GM19468 (cell line): ENCODE results near the gene TEKTIP1.

Experiments
- ATAC-seq: cut with Tn5 transposase; IDR thresholded peaks from one replicate; pipeline ENCODE4 v1.9.1; 2021; ENCODE audit warnings: mild to moderate bottlenecking, moderate library complexity, moderate number of reproducible peaks; ENCODE audit not compliant: unreplicated experiment; ENCODE audit errors: extremely low read depth

The TEKTIP1 gene

DNA sequence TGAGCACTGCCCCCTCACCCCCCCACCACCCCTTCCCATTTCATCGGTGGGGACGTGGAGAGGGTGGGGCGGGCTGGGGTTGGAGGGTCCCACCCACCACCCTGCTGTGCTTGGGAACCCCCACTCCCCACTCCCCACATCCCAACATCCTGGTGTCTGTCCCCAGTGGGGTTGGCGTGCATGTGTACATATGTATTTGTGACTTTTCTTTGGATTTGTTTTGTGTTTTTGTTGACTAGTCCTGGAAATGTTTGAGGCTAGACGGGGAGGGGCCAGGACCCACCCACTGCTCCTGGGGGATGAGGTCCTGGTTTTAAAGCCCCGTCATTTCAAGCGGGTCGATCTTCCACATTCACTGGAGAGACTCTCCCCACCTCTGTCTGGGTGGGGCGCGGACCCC, 3.0 kb upstream of the TEKTIP1 start:
- no peak for ATAC-seq

DNA sequence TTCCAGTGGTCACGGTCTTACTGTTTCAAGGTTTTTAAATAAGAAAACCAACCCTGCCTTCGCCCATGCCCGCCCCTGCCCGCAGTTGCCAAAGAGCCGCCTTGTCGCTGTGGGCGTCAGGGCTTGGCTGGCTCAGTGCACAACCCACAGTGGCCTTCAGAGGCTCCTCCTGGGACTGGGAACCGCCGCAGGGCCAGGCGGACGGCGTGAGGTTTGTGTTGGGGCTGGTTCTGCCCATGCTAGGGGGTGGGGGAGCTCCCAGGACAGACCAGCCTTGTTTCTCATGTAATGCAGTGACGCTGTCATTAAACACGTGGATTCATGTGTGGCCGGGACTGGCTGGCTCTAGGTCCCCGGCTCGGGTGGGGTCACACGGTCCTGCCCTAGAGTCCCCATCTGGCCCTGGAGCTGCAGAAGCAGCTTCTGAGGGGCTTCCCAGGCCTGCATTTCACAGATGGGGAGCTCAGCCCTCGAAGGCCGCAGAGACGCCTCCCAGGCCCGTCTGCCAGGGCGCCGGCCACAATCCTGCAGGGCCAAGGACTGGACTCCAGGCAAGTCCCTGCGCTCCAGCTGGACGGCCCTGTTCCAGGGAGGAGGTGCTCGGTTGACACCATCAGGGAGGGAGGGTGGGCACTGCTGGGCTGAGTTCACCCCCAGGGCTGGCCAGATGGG, 2.4 kb upstream of the TEKTIP1 start:
- ATAC-seq, result no peak

DNA sequence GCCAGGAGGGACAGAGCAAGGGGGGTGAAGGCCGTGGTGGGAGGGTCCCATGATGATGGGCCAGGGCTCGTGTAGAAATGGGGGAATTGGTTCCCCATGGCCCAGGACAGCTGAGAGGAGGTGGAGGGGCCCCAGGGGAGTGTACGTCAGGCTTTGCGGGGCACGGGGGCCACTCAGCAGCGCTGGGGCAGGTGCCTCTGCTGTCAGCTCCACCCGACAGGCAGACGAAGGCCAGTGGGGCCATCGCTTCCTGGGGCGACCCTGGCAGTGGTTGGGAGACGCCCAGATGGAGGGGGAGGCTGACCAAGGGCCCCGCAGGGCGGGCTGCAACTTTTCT, 1.9 kb upstream of the TEKTIP1 start:
- ATAC-seq, result no peak

DNA sequence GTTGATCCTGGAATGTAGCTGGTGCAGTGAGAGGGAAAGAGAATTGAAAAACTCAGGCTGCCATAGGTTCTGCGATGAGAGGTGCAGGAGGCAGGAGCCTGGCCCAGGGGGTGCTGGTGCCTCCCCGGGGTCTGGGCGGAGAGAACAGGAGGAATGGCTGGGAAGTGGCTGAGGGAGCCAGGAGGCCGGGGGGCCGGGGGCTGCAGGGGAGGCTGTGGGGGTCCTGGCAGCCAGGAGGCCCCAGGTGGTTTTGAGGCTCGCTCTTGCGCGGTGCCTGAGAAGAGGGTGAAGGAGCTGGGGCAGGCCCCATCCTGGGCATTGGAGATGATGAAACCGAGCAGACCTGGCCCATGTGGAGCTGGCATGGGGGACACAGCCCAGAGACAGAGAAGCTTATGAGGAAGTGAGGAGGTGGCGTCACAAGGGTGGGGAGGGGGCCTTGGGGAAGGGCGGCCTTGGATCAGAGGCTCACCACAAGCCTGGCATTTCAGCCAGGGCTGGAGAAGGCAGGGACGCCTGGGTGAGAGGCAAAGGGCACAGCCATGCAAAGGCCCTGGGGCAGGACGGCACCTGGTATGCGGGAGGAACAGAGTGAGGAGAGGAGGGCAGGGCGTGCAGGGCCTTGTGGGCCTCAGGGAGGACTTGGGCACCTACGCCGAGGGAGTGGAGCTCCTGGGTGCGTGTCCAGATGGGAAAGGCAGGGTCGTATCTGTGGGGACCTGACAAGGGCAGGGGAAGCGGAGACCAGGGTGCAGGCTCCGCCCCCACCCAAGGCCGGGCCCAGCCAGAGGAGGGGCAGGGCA, 1.3 kb upstream of the TEKTIP1 start:
- no peak for ATAC-seq

DNA sequence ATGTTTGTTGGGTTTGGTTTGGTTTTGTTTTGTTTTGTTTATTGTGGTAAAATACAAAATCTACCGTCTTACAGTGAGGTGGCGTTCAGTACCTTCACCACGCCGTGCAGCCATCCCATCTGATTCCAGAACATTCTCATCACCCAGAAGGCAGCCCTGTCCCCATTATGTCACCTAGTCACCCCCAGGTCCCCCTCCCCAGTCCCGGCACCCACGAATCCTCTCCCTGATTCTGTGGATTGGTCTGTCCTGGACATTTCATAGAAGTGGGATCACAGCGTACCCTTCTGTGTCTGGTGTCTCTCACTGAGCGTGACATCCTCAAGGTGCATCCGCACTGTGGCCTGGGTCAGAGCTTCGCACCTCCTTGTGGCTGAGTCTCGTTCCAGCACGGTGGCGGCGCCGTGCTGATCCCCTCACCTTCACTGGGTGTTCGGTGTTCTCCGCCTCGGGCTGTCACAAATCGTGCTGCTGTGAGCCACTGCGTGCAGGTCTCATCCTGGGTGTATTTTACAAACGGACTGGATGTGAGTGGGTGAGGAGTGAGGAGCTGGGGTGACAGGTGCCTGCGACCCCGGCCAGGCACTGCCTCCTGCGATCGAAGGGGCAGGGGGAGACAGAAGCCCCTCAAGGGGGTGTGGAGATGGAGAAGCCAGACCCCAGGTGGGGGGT, 580 bp upstream of the TEKTIP1 start:
- ATAC-seq, result no peak

DNA sequence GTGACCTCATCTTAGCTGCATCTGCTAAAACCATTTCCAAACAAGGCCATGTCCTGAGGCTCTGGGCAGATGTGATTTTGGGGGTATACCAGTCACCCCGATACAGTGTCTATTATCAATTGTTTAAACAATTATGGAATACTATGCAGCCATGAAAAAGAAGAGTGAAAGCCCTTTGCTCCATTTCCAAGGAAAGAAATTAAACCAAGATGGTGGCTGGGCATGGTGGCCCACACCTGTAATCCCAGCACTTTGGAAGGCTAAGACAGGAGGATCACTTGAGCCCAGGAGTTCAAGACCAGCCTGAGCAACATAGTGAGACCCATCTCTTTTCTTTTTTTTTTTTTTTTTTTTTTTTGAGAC, 763 bp downstream of the TEKTIP1 start:
- no peak for ATAC-seq

DNA sequence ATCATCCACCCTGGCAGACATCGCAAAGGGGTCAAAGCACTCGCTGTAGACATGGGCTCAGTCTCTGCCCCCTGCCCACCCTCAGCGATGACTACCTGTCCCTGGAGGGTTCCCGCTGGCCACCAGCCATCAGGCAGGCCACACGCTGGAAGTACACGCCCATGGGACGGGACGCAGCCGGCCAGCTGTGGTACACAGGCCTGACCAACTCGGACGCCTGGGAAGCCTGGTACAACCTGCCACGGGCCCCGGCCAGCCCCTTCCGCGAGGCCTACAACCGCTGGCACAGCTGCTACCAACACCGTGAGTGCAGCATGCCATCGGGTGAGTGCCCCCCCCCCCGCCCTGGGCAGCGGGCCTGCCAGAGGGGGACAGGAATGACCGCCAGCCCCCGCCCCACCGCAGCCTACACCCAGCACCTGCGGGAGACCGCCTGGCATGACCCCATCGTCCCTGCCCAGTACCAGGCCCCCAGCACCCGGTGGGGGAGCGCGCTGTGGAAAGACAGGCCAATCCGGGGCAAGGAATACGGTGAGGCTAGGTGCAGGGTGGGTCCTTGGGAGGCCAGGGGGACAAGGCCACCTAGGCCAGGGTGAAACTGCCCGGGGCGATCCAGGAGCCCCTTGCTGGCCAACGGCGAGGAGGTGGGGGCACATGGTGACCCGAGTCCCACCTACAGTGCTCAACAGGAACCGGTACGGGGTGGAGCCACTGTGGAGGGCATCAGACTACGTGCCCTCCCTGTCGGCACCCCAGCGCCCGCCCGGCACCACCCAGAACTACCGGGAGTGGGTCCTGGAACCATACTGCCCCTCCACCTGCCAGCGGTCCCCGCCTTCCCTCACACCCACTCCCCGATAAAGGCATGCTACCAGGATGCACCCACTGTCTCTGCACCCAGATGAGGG, 4.4 kb downstream of the TEKTIP1 start:
- ATAC-seq, result no peak

DNA sequence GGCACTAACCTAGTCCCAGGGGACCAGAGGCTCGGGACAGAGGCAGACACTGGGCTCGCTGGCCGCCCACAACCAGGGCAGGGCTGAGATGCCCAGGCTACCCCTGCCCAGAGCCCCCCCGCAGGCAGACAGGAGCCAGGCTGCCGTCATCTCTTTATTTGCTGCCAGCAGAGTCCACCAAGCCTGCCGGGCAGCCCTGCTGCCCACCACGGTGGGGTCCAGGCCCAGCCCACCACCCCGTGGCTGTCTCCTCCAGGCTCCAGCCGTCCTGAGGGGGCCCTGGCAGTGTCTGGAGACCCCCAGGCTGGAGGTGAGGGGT, 5.0 kb downstream of the TEKTIP1 start:
- ATAC-seq, result no peak

DNA sequence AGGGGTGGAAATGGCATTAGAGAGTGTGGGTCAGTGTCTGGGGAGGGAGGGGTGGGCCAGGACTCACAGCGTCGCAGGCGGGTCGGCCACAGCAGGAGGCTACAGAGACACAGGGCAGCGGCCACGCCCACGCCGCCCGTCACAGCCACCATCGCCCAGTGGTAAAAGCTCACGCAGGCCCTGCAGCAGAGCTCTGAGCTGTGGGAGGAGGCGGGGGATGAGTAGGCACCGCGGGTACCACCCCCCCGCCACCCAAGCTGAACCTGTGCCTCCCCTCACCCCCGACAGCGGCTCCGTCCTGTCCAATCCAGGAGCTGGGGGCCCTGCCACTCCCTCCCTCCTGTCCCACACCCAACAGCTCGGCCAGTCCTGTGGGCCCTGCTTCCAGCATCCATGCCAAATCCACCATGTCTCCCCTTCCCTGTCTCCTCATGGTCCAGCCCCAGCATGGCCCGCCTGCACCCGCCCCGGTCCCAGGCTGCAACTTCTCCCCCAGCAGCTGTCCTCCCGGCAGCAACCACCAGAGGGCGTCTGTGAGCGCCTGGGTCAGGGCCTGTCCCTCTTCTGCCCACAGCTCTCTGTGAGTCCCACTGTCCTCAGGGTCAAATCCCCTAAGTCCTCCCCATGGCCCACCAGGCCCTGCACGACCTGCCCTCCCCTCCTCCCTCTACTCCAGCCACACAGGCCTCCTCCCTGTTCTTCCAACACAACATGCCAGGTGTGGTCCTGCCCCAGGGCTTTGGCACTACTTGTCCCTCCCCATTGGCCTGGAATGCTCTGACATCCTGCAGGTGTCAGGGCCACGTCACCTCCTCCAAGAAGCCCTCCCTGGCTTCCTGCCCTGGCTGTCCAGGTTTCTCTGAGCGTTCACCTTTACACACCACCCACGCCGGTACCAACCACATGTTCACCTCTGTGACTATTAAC, 6.0 kb downstream of the TEKTIP1 start:
- ATAC-seq, result no peak

DNA sequence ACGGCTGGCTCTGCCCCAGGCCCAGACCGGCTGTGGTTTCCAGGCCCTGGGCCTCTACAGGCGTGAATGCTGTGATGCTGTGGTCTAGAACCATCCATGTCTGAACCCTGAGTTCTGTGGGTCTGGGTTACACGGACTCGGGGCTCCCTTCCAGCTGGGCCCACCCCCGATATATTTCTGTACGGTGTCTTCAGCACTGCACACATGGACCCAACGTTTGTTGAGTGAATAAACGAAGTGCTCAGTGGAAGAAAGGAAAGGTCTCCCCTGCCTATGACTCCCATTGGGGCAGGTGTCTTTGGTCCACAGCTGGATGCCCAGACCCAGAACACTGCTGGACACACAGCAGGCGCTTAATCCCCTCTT, 6.7 kb downstream of the TEKTIP1 start:
- ATAC-seq, result no peak

DNA sequence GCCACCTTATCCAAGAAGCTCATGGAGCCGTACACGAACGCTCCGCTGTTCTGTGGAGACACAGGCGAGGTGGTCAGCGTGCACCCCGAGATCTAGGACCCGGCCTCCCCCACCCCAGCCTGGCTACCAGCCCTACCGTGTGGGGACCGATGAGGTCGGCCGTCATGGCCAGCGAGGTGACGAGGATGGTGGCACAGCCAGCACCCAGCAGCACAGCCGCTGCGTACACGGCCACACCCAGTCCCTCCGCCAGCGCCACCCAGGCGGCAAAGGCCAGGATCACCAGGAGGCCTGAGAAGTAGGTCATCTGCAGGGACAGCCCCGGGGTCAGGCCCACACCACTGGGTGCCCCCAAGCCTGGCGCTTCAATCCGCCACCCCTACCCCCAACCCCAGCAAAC, 7.1 kb downstream of the TEKTIP1 start:
- ATAC-seq, result no peak

DNA sequence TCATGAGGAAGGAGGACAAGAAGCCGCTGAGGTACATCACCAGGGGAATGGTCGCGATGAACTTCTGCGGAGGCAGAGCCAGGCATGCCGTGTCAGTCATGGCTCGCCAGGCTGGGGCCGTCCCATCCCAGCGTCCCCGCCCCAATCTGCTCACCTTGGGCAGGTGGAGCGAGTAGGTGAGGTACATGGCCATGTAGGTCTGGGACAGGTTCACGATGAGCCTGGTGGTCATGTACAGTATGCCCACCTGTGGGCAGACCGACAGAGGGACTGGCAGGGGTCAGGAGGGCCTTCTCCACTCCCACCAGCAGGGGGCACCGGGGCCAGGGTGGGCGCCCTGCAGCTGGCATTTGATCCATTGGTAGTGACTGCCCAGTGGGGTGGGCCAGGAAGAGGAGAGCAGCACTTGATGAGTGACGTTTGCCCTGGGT, 8.3 kb downstream of the TEKTIP1 start:
- no peak for ATAC-seq

DNA sequence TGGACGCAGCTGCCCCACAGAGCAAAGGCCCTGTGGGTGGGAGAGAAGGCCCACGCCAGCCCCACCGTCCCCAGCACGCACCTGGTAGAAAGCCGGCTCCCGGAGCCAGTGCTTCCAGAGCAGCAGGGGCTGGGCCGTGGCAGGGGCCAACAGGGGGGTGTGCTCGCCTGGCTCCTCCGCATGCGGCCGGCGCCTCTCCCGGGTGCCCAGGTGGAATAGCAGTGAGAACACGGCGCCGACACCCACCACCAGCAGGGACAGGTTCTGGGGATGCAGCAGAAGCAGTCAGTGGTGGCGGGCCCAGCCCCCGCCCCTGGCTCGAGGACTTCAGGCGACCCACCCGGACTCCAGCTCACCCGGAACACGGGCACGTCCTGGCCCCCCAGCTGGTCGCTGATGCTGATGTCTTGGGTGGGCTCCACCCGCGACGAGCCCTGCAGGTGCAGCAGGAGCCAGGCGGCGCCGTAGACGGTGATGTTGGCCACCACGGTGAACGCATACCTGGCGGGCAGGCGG, 8.9 kb downstream of the TEKTIP1 start:
- ATAC-seq, result no peak

DNA sequence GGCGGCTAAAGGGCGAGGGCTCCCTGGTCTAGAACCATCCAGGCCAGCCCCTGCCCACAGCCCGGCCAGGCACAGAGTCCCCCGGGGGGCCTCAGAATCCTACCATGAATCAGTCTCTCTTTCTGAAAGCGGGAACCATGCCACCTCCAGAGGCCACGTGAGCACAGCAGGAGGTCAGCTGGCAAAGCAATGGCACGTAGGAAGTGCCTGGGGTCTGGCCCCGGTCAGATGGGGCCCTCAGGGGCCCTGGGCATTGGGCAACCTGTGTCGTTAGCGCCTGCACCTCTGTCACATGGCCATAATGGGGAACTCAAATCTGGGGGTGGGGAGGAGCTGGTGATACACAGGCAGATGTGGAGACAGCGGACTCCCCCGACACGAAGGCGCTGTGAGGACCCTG, 9.6 kb downstream of the TEKTIP1 start:
- ATAC-seq, result no peak

DNA sequence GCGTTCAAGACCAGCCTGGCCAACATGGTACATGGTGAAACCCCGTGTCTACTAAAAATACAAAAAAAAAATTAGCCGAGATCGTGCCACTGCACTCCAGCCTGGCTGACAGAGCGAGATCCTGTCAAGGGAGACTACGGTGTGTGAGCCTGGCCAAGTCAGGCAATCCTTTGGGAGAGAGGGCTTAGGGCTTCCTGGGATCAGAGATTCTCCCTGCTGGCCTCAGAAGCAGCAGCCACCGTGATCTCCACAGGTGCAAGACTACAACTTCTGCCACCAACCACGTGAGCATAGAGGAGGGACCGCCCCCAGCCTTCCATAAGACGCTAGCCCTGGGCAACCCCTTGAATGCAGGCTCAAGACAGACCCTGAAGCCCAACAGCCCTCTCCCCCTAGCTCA, 10.8 kb downstream of the TEKTIP1 start:
- ATAC-seq, result no peak

DNA sequence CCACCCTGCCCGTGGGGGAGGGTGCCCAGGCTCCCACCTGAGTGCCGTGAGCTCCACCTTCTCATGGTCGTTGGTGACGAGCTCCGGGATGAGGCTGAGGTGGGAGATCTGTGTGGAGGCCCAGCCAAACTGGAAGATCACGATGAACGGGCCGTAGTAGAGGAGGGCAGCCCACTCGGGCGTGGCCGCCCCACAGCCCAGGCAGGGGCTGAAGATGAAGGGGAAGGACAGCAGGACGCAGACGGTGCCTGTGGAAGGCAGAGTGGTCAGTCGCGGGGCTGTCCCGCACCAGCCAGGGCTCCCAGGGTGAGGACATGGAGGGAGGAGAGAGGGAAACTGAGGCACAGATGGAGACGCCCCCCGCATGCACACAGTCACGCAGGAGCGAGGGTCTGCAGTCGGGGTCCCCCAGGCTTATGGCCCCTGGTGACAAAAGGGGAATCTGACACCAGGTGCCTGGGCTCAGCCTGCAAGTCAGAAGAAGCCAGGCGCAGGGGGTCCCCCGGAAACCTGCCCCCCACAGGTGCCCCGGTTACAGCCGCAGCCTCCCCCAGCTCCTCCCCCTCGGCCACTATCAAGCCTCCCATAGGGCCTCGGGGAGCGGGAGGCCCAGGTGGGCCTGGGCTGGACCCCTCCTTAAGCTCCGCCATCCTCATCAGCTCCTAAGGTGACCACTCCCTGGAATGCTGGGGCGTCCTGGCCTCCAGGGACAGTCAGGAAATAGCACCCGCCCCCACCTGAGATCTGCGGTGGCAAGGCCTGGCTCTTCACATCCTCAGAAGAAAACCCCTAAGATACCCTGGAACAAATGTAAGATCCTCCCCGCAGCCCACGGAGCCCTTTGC, 12.2 kb downstream of the TEKTIP1 start:
- ATAC-seq, result no peak

DNA sequence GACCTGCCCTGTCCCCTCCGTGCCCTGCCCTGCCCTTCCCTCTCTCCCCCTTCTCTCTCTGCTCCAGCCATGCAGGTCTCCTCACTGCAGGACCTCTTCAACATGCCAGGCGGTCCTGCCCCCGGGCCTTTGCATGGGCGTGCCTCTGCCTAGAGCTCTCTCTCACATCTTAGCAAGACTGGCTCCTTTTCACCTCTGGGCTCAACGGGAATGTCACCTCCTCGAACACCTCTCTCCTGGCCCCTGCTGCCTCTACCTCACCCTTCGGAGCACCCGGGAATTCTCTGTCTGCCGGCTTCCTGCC, 12.8 kb downstream of the TEKTIP1 start:
- ATAC-seq, result no peak

DNA sequence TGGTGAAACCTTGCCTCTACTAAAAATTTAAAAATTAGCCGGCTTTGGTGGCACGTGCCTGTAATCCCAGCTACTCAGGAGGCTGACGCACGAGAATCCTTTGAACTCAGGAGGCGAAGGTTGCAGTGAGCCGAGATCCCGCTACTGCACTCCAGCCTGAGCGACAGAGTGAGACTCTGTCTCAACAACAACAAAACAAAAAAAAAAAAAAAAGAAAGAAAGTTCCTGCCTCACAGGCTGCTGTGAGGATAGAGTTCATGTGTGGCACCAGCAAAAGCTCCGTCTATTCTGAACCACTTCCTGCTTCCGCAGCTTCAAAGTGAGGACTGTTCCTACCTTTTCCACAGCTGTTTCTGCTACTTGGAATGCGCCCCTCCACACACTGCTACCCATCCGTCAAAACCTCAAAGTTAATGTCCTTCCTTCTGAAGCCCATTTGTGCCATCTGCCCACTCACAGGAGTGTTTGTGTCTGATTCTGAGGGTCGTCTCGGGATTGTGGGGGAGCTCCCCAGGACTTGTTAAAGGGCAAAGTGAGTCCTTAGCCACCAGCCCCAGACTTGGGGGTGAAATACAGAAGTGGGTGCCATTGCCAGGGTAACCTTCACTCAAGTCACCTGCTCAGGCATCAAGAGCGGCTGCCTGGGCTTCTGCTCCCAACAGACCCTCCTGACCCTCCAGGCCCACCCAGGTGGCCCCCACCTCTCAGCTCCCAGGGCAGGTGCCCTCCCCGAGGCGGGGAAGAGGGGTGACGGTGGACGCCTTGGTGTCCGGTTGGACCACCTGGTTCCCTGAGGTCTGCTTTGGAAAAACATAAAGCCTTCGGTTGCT, 15.5 kb downstream of the TEKTIP1 start:
- ATAC-seq, result no peak
